Stimulated activated naive CD8-positive, alpha-beta T cell treated with anti-CD3 and anti-CD28 coated beads, Interleukin-15, Interleukin-2, amounts not matched to agents 100 ng/mL and 50 ng/mL, for 24 hours (primary cell): ENCODE data around the gene SLC5A3.

Experiments
- H3K27ac Mint-ChIP-seq: one replicate; pipeline ENCODE4 v1.8.0; 2021; ENCODE audit warnings: mild to moderate bottlenecking, mixed read lengths
- H3K27me3 Mint-ChIP-seq: one replicate; pipeline ENCODE4 v1.8.0; 2021; ENCODE audit warnings: mixed read lengths
- H3K36me3 Mint-ChIP-seq: one replicate; pipeline ENCODE4 v1.8.0; 2021; ENCODE audit warnings: low read depth, mixed read lengths
- H3K4me1 Mint-ChIP-seq: one replicate; pipeline ENCODE4 v1.8.0; 2021; ENCODE audit warnings: low read depth, mixed read lengths
- H3K4me3 Mint-ChIP-seq: one replicate; pipeline ENCODE4 v1.8.0; 2021; ENCODE audit warnings: mild to moderate bottlenecking, mixed read lengths
- H3K9me3 Mint-ChIP-seq: one replicate; pipeline ENCODE4 v1.8.0; 2021; ENCODE audit warnings: mixed read lengths

The SLC5A3 gene

GRCh38 chr21:34077888-34078287, 4.5 kb downstream of the SLC5A3 start:
- Mint-ChIP-seq H3K27ac (peak overlapping the region; percentile 82), H3K9me3 (no peaks in the 10 kb centered on the region)

GRCh38 chr21:34078915-34079314, 5.5 kb downstream of the SLC5A3 start:
- Mint-ChIP-seq H3K9me3 (no peaks in the 10 kb centered on the region), H3K36me3 (peaks cover 86% of the 10 kb centered on the region), H3K27ac (peak overlapping the region; percentile 82), H3K4me1 (no peaks in the 10 kb centered on the region), H3K27me3 (no peaks in the 10 kb centered on the region), H3K4me3 (peak overlapping the region; percentile 71)

More at GRCh38 chr21:34077888-34078287, 4.5 kb downstream of the SLC5A3 start:
- H3K4me3 Mint-ChIP-seq = peak overlapping the region; percentile 71
- no peaks in the 10 kb centered on the region for H3K27me3 Mint-ChIP-seq
- H3K4me1 Mint-ChIP-seq = no peaks in the 10 kb centered on the region
- H3K36me3 Mint-ChIP-seq = peaks cover 76% of the 10 kb centered on the region

GRCh38 chr21:34080710-34081109, 7.3 kb downstream of the SLC5A3 start:
- peaks cover 79% of the 10 kb centered on the region for H3K36me3 Mint-ChIP-seq
- H3K27me3 Mint-ChIP-seq = no peaks in the 10 kb centered on the region
- peak overlapping the region; percentile 62 for H3K27ac Mint-ChIP-seq
- no peaks in the 10 kb centered on the region for H3K4me1 Mint-ChIP-seq
- H3K9me3 Mint-ChIP-seq = no peaks in the 10 kb centered on the region
- H3K4me3 Mint-ChIP-seq = no peak overlapping the region

GRCh38 chr21:34082769-34083168, 9.4 kb downstream of the SLC5A3 start:
- H3K9me3 Mint-ChIP-seq = no peaks in the 10 kb centered on the region
- peak overlapping the region; percentile 5 for H3K27ac Mint-ChIP-seq
- no peak overlapping the region for H3K4me3 Mint-ChIP-seq
- H3K27me3 Mint-ChIP-seq = no peaks in the 10 kb centered on the region
- H3K4me1 Mint-ChIP-seq = no peaks in the 10 kb centered on the region
- peaks cover 65% of the 10 kb centered on the region for H3K36me3 Mint-ChIP-seq

- Mint-ChIP-seq H3K4me3 (no peak overlapping the region), H3K9me3 (no peaks in the 10 kb centered on the region), H3K36me3 (peaks cover 64% of the 10 kb centered on the region), H3K27me3 (no peaks in the 10 kb centered on the region), H3K4me1 (no peaks in the 10 kb centered on the region), H3K27ac (peak overlapping the region; percentile 5)
Observed at GRCh38 chr21:34083357-34083756, 10.0 kb downstream of the SLC5A3 start.

- Mint-ChIP-seq H3K27ac (no peak overlapping the region), H3K4me3 (no peak overlapping the region), H3K36me3 (peaks cover 52% of the 10 kb centered on the region), H3K27me3 (no peaks in the 10 kb centered on the region), H3K9me3 (no peaks in the 10 kb centered on the region), H3K4me1 (peaks cover 12% of the 10 kb centered on the region)
Observed at GRCh38 chr21:34085129-34085528, 11.8 kb downstream of the SLC5A3 start.

- no peaks in the 10 kb centered on the region for H3K27me3 Mint-ChIP-seq
- peaks cover 29% of the 10 kb centered on the region for H3K4me1 Mint-ChIP-seq
- H3K9me3 Mint-ChIP-seq = no peaks in the 10 kb centered on the region
- no peak overlapping the region for H3K4me3 Mint-ChIP-seq
- H3K27ac Mint-ChIP-seq = no peak overlapping the region
- H3K36me3 Mint-ChIP-seq = peaks cover 34% of the 10 kb centered on the region
Observed at GRCh38 chr21:34086887-34087306, 13.5 kb downstream of the SLC5A3 start.

- Mint-ChIP-seq H3K36me3 (peaks cover 23% of the 10 kb centered on the region), H3K27me3 (no peaks in the 10 kb centered on the region), H3K4me3 (no peak overlapping the region), H3K9me3 (no peaks in the 10 kb centered on the region), H3K4me1 (peaks cover 44% of the 10 kb centered on the region), H3K27ac (no peak overlapping the region)
Observed at GRCh38 chr21:34088752-34089151, 15.4 kb downstream of the SLC5A3 start.

- Mint-ChIP-seq H3K9me3 (no peaks in the 10 kb centered on the region), H3K36me3 (peaks cover 35% of the 10 kb centered on the region), H3K4me1 (peaks cover 51% of the 10 kb centered on the region), H3K4me3 (no peak overlapping the region), H3K27ac (no peak overlapping the region), H3K27me3 (no peaks in the 10 kb centered on the region)
Observed at GRCh38 chr21:34091032-34091431, 17.7 kb downstream of the SLC5A3 start.

GRCh38 chr21:34091607-34092006, 18.2 kb downstream of the SLC5A3 start:
- Mint-ChIP-seq H3K36me3 (peaks cover 40% of the 10 kb centered on the region), H3K9me3 (no peaks in the 10 kb centered on the region), H3K4me1 (peaks cover 51% of the 10 kb centered on the region), H3K27ac (no peak overlapping the region), H3K27me3 (no peaks in the 10 kb centered on the region), H3K4me3 (no peak overlapping the region)

GRCh38 chr21:34092262-34092921, 19.0 kb downstream of the SLC5A3 start:
- Mint-ChIP-seq H3K9me3 (no peaks in the 10 kb centered on the region), H3K27ac (no peak overlapping the region), H3K27me3 (no peaks in the 10 kb centered on the region), H3K4me3 (no peak overlapping the region), H3K4me1 (peaks cover 59% of the 10 kb centered on the region), H3K36me3 (peaks cover 48% of the 10 kb centered on the region)

GRCh38 chr21:34093083-34093482, 19.7 kb downstream of the SLC5A3 start:
- Mint-ChIP-seq H3K27me3 (no peaks in the 10 kb centered on the region), H3K36me3 (peaks cover 53% of the 10 kb centered on the region), H3K27ac (no peak overlapping the region), H3K4me3 (no peak overlapping the region), H3K4me1 (peaks cover 66% of the 10 kb centered on the region), H3K9me3 (no peaks in the 10 kb centered on the region)

GRCh38 chr21:34094949-34095348, 21.6 kb downstream of the SLC5A3 start:
- Mint-ChIP-seq H3K9me3 (no peaks in the 10 kb centered on the region), H3K4me1 (peaks cover 72% of the 10 kb centered on the region), H3K27me3 (no peaks in the 10 kb centered on the region), H3K27ac (no peak overlapping the region), H3K36me3 (peaks cover 65% of the 10 kb centered on the region), H3K4me3 (no peak overlapping the region)

GRCh38 chr21:34097442-34097841, 24.1 kb downstream of the SLC5A3 start:
- no peak overlapping the region for H3K4me3 Mint-ChIP-seq
- H3K36me3 Mint-ChIP-seq = peaks cover 75% of the 10 kb centered on the region
- H3K4me1 Mint-ChIP-seq = peaks cover 75% of the 10 kb centered on the region
- H3K9me3 Mint-ChIP-seq = no peaks in the 10 kb centered on the region
- H3K27ac Mint-ChIP-seq = no peak overlapping the region
- no peaks in the 10 kb centered on the region for H3K27me3 Mint-ChIP-seq

- peaks cover 84% of the 10 kb centered on the region for H3K4me1 Mint-ChIP-seq
- no peak overlapping the region for H3K4me3 Mint-ChIP-seq
- peaks cover 84% of the 10 kb centered on the region for H3K36me3 Mint-ChIP-seq
- no peaks in the 10 kb centered on the region for H3K9me3 Mint-ChIP-seq
- no peaks in the 10 kb centered on the region for H3K27me3 Mint-ChIP-seq
- H3K27ac Mint-ChIP-seq = no peak overlapping the region
Observed at GRCh38 chr21:34100337-34100736, 27.0 kb downstream of the SLC5A3 start.

GRCh38 chr21:34100790-34101189, 27.4 kb downstream of the SLC5A3 start:
- peaks cover 84% of the 10 kb centered on the region for H3K36me3 Mint-ChIP-seq
- no peaks in the 10 kb centered on the region for H3K27me3 Mint-ChIP-seq
- H3K4me1 Mint-ChIP-seq = peaks cover 89% of the 10 kb centered on the region
- H3K27ac Mint-ChIP-seq = no peak overlapping the region
- no peak overlapping the region for H3K4me3 Mint-ChIP-seq
- H3K9me3 Mint-ChIP-seq = no peaks in the 10 kb centered on the region
